NOMO-1 treated with DMSO at 0.1 percent for 48 hours (cell line): ENCODE data around the gene MAP2K5.

ENCODE experiments used
- DNase-seq: peaks from one replicate; lab custom pipeline; 2025; ENCODE audit not compliant: unreplicated experiment; lab: John Stamatoyannopoulos, UW

Gene MAP2K5

DNA sequence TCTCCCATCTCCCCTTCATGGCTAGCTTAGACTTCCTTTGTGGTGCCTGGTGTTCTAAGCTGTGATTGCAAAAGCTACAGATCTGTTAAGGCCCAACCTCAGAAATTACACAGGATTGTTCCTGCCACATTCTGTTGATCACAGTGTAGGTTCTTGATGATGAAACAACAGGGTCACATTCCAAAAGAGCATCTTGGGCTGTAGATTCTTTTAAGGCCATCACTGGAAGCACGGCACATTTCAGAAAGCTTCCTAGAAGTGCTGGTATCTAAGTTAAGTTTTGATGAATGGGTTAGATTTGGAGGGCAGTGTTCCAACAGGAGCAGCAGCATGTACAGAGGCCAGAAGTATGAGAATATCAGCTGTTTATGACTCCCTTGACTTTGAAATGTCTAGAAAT is 175.3 kb downstream of the MAP2K5 start:
- DNase-seq, result no peak

DNA sequence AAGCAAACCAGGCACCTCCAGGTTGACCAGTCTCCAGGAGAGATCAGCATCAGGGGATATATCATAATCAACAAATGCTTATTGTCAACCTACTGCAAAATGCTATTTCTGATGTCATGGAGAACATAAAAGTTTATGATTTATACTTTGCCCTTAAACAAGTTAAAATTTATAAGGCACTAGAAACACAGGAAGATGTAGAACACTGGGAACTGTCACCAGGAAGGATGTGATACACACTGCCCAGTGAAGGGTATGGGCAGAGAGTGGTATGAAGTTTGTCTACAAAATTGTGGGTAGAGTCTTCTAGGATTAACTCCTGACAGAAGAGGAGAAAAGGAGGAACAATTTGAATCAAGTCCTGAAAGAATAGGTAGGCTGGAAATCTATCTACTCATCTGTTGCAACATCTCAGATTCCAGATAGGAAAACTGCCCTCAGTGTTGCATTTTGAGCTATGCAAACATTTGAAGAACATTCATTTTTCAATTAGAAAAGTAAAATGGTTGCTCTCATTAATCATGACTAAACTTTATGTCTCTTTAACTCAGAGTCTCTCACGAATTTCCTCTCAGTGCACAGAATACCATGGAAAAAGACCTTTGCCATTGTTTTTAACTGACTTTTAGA is 176.9 kb downstream of the MAP2K5 start:
- no peak for DNase-seq

DNA sequence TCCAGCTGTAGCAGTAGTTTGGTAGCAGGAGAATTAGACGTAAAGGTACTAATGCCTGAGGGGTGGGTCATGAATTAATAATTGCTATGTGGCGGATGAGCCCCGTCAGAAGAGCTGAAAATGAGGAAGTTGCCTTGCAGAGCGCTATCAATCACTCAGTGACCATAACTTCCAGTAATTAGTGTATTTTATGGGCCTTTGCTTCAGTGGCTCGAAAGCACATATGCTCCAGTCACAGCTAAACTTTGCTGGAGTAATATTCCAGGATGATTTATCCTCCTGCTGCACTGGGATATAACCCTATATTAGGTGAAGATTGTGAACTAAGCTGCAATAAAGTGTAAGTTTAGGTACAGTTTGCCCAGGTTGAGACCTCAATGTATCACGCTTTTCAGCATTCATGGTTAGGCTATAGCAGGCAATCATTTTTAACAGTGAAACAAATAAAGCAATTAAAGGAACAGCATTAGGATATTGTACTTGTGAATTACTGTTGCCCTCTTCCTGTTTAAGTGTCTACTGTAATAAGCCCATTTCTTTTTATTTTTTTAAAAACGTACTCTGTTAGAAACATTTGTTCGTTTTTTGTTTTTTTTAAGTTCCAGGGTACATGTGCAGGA is 178.2 kb downstream of the MAP2K5 start:
- peak; percentile 95 for DNase-seq

DNA sequence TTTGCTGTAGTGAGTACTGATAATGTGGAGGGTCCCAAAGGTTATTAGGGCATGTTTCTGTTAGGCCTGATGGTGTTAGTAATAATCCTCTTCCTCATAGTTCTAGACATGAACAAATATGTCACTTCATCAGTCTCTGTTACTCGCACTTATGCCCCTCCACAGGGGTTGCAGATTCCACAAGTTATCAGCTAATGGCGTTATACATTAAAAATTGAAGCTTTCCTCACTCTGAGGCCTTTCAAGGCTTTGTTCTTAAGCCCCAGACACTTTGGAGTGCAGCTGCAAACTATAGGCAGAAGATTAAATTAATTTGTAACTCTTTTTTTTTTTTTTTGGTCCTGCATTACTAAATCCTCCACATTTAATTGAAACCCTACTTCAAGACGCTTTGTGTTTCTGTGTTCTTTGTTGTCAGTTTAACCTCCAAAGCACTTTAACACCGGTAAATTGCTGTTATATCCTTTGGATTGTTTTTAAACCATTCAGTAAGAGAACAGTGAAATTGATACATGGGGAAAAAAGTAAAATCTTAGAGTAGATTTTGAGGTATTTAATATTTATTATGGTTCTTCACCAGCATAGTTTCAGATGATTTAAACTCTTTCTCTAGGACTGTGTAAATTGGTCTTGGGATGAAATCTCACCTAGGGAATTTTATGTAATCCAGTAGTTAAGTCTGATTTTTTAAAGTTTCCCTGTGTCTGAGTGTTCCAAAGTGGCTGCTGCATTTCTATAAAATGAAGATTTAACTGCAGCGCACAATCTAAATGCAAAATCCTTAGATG is 179.7 kb downstream of the MAP2K5 start:
- no peak for DNase-seq

DNA sequence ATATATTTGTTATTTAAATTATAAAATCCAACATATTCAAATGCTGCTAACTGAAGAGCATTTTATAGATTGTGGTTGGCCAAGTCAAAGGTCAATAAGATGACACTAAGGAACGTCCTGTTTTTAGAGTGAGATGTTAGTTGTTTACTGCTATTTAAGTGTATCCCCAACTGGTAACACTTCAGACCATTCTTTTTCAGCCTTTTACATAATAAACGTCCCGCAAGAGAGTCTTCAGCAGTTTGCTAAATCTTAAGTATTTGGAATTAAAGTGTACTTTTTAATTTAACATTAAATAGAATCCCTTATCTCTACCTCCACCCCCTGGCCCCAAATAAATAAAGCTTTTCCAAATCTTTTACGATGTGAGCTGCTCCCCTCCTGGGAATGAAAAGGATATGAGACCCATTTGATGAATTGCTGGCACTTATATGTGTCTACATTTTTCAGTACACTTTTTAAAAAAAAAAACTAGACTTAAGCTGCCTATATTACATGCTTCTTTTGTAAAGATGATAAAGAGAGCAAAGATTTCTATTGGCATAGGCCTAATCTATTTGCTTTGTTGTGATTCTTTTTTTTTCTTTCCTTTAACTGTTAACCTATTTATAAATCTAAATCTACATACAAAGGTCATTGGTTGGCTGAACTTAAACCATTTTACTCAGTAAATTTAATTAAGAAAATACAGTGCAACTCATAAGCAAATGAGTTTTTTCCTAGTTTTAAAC is 181.0 kb downstream of the MAP2K5 start:
- no peak for DNase-seq

DNA sequence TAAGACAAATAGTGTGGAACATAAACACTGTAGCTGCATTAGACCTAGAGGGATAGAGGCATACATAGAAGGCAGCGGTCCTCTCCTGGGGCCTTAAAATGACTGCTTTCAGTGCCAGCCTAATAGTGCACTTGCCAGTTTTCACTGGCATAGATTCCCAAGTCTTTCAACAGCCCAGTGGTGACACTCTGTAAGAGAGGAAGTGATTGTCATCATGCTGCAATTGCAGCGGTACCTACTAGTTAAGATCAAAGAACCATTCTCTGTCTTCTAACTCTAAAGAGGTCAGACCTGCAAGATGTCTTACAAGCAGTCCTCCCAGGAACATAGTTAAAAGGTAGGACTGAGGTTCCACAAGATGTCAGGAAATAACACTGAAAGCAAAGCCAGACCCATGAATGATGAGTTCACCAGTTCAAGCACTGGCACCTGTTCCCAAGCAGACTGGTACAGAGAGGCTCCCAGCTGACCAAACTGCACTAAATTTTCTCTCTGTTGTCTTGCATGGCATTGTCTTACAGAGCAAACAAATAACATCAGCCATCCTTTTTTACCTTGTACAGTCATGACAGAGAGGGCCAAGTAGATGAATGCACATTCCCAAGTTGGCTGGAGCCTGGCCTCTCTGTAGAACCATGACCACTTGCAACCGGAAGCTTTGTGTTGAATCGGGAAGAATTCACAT is 182.3 kb downstream of the MAP2K5 start:
- DNase-seq, result peak; percentile 24

DNA sequence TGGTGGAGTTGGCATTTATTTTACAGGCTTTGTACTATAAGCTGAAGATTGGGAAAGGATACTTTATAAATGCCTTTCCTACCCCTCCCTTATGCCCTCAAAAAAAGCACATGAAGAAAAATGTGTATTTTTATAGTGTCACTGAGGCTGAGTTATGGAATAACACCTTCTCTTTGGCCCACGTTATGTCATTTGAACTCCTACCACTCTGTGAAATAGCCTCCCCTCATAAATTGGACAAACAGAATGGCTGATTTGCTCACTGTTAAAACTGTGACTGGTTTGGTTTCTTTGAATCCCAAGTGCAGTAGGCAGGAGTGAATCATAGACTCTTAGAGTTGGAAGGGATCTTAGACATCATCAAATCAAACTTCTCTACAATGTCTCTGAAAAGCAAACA is 187.6 kb downstream of the MAP2K5 start:
- DNase-seq, result no peak

DNA sequence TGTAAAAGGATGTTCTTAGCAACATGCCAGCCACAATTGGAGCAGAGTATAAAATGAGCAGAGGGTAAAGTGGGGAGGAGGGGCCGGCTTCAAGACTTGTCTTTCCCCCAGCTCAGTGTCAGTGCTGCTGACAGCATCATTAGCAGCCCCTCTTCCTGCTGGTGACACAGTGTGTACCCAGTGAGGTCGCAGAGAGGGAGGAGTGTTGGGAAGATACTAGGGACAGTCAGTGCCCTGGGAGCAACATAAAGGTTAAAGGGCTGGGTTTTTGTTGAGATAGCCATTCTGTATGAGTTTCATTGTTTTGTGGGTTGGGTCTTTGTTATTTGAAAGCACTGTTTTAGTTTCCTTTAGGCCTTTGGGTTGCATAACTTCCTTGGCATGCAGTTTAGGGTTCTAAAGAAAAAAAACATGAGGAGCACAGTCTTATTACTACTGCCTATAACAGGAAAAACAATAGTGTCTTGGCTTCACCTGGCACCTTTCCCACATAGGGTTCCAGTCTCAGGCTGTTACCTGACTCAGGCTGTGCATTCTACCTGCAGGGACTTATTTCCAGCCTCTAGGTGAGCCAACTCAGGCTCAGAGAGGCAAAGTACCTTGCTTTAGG is 188.7 kb downstream of the MAP2K5 start:
- no peak for DNase-seq

DNA sequence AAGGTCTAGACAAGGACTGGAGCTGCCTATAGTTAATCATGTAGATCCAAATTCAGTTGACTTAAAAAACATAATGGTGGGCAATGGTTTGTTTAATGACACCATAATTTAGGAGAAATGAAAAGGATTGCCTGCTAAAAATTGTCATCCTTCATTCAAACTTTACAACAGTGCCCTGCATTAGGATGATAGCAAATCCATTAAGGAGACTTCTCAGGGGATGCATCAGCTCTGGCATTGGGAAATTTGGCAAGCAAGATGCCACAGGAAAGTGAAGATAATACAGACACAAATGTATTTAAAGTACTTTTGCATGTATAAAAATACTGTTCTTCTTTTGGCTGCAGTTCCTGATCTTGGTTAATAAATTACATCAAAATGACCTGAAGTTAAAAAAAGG is 189.7 kb downstream of the MAP2K5 start:
- DNase-seq, result no peak

DNA sequence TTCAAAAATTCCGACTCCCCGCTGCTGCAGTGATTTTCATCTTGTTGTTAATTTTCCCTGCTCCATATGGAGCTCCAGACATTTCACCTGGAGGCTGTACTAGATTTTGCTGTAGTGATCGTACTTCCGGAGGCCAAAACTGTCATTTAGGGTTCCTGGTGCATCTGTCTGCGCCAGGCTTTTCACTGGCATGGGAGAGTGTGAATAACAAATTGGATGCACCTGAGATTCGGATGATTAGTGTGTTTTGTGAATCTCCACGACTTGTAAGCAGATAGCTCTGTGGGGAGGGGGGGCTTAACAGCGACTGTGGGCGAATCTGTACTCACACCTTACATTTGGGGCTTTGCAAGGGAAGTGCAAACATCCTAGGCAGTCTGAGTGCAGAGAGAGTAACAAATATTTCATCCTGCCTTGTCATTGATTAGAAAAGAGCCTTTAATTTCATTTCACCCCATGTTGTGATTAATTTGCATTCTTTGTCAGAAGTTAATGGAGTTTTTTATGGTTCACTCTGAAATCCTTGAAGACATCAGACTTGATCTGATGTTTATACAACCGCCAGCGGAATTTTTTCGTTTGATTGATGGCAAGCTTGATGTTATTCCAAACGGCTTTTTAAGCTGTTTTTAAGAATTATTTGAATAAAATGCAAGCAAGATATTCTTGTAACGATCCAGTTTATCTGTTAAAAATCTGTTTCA is 190.3 kb downstream of the MAP2K5 start:
- DNase-seq, result no peak

DNA sequence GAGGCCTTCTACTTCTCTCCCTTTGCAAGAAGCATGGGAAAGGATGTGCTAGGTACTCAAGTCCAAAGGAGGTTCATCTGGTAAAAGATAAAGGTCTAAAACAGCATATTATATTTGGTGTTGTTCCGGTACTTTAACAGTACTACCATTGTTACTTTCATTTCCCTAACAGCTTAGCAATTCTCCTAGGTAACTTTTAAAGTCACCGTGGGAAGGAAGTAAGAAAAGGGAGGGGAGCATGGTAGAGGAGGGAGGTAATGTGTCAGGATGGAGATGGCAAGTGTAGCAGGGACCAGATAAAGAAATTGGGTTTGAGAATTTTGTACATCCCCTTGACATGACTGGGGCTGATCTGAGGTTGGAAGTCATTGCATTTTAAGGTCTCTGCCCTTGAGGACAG is 193.4 kb downstream of the MAP2K5 start:
- DNase-seq, result peak; percentile 73

DNA sequence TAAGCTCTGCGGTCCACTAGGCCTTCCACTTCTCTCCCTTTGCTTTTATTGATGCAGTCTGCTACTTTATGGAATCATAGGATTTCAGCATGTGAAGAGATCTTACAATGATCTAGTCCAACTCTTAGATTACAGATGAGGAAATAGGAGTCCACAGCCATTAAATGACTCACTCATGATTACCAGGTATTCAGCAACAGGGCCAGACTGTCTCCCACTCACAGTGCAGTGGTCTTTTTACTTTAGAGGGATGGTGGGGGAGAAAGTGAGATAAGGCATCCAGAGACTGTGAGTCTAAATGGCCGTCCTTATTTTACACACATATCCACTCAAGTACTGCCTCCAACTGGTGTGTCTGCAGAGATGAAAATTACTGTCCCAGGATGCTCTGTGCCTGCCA is 194.3 kb downstream of the MAP2K5 start:
- DNase-seq, result peak; percentile 32

DNA sequence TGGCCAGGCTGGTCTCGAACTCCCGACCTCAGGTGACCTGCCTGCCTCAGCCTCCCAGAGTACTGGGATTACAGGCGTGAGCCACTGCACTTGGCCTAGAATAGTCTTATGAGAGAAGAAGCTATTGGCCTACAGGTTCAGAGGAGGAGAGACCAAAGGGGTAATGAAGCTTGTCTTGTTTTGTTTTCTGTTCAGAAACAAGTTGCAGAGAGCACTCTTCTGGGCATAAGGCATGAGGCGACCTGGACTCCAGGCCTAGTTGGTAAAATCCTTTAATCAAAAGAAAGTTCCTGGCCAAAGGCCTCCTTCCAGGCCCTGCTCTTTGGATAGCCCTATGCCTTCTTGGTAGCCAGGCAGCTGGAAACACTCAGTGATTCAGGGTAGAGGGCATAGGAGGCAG is 195.6 kb downstream of the MAP2K5 start:
- DNase-seq, result no peak

DNA sequence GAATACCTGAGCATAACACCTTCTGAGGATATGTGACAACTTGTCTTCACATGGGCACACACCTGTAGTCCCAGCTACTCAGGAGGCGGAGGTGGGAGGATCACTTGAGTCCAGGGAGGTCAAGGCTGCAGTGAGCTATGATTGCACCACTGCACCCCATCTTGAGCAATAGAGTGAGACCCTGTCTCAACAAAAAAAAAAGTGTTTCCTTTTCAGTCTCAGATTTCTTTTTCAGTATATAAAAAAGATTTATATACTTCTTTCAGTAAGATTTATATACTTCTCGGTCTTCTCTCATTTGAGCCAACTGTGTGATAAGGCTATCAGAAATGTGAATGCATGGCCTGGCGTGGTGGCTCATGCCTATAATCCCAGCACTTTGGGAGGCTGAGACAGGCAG is 197.9 kb downstream of the MAP2K5 start:
- DNase-seq, result no peak

DNA sequence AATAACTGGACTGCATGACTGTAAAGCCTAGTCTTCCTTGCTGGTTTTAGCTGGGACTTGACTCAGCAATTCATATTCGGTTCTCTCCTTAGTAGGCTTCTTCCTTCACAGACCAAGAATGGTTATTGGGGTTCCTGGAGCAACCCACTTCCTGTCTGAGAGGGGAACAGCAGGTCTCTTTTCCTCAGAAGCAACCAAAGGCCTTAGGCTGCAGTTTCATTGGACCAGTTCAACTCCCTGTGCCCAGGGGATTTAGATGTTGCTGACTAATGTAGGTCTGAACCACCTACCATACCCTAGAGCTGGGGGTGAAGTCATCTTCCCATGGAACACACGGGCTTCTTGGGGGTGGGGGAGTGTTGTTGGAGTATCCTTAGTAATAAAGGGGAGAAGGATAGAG is 198.8 kb downstream of the MAP2K5 start:
- DNase-seq, result no peak

DNA sequence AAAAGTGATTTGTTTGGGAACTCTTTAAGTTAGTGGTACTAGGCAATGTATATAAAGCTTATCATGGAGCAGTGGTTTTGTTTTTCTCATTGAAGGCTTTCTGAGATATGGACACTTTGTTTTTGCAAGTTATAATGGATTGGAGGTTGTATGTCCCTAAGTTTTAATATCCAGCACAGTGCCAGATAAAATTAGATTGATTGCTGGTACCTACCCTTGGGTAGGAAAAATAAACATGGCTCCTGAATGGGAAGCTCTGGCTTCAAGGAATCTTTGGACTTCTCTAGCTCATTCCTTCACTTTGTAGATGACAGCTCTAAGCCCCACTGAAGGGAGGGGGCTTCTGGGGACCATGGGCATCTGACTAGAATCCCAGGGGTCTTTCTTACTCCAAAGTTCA is 201.1 kb downstream of the MAP2K5 start:
- DNase-seq, result no peak

DNA sequence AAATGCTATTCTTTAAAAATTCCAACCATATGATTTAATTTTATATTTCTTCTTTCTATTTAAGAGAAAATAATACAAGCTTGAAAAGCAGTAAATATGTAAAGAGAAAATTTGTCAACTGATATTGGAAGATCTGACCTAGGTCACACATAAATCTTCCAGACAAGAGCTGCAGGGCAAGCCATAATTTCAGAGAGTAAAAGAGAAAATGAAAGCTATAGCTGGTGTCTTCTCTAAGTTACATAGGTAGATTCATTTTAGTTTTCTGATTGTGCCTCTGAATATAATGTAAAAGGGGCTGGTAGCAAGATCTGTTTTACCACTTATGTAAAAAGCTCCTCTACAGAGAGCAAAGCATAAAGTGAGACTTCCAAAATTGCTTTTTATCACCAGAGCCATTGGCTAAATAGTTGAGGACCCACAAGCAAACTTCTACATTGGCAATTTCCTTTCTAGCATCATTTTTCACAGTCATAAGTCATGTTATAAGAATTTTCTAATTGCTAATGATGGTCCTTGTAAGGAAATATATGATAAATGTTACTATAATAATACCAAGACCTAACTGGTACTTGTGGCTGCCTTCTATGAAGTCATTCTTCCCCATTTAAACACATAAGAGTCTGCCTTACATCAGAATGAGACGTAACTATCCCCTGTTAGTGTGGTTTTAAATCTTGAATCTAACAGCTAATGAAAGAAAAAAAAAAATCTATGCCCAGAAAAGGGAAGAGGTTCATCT is 202.0 kb downstream of the MAP2K5 start:
- peak; percentile 45 for DNase-seq

DNA sequence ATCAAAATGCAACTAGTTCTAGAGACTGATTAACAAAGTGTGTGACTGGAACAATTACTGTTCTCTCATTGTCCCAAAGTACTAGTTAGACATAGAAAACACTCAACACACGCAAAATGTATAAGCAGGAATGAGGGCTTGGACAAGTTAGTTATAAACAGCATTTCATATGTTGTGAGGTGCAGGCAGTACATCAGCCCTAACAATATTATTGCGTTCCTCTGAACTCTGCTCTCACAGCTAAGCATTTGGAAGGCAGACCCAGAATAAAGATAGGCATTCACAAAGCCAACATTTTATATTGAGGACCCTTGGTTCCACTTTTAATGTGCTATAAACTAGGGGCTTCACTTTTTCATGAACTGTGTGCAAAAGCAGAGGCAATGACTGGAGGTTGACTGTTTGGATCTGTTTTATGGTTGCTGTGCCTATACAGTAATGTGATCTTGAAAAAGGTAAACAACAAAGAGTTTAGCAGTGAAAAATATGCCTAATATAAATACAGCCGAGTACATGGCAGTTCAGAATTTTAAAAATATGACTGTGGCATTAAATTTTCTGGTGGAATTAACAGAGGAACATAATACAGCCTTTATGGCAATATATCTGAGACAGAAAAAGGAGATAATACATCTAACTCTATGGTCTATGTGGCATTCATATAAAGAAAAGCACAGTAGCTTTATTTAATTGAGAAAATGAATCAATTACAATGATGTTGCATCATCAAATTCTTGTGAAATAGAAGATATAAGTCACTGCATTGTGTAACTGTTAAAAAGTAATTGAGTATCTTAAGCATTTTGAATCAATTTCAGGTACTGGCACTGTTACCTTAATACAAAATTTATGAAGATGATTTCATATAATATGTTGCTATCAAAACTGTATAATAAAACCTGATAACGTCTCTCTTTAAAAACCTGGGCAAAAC is 202.8 kb downstream of the MAP2K5 start:
- DNase-seq, result peak; percentile 52
